SK-N-MC (cell line): ENCODE measurements around the gene RPGRIP1L.

Experiments
- EZH2 ChIP-seq: fragments of 200-600 bp; sonication (generic); IDR thresholded peaks from one replicate; pipeline ENCODE4 v1.6.1; 2017; ENCODE audit warnings: antibody characterized with exemption
- POLR2AphosphoS5 ChIP-seq: IDR thresholded peaks from 2 replicates; pipeline ENCODE4 v1.6.1; 2012; ENCODE audit warnings: mild to moderate bottlenecking, low read depth, low read length, borderline replicate concordance

GRCh38 chr16:53732296-53732929 lies 28.8 kb upstream of the RPGRIP1L start:
- TF ChIP-seq POLR2AphosphoS5 (no peak), EZH2 (no peak)
